ENCODE data around the gene TLK2. TPM values are rescaled to one million over a fixed set of nuclear protein-coding genes. Genes with fewer than 3 reads are reported as not detected.

TLK2 gene
- total RNA-seq, 2 donors from 2014 or later: 39.0 to 44.1 TPM

GRCh38 chr17:62627219-62627903 lies 148.7 kb downstream of the TLK2 start, which contains the start of gene MRC2:
Gene MRC2, plus strand, starts transcription at chr17:62627670. Its CDS starts 133 bp downstream, at chr17:62627803.
- H3K27ac ChIP-seq: peak within 1 kb of the TSS; percentile 76

GRCh38 chr17:62627904-62628633 lies 149.4 kb downstream of the TLK2 start:
- intact Hi-C loops (cut with DNase I): no loop called here
- Histone ChIP-seq H3K27ac (peak overlapping the region; percentile 76), H3K36me3 (no peaks in the 10 kb centered on the region), H3K4me1 (no peaks in the 10 kb centered on the region), H3K9ac (ENCODE audit: low read depth in 2 of 2, low read length in 2 of 2) (peak overlapping the region; percentile 21 to 56), H3K9me3 (no peaks in the 10 kb centered on the region), H3K4me3 (peak overlapping the region; percentile 47), H3K27me3 (peaks cover 24% of the 10 kb centered on the region)
- TF ChIP-seq CTCF (IDR thresholded peaks at IDR 0.05): no peak
- DNase-seq: peak; percentile 39

More at GRCh38 chr17:62627219-62627903, 148.7 kb downstream of the TLK2 start, which contains the start of gene MRC2:
- H3K9me3 ChIP-seq: no peaks in the 10 kb centered on the region
- H3K4me1 ChIP-seq: no peaks in the 10 kb centered on the region
- no peak for TF ChIP-seq CTCF (IDR thresholded peaks at IDR 0.05)
- H3K4me3 ChIP-seq: peak within 1 kb of the TSS; percentile 47
- intact Hi-C loops (cut with DNase I): no loop called here
- no peaks in the 10 kb centered on the region for H3K36me3 ChIP-seq
- DNase-seq: peak; percentile 50
- H3K27me3 ChIP-seq: peaks cover 24% of the 10 kb centered on the region
- H3K9ac ChIP-seq (ENCODE audit: low read depth in 2 of 2, low read length in 2 of 2): peak within 1 kb of the TSS; percentile 21 to 56

GRCh38 chr17:62628831-62629555 lies 150.4 kb downstream of the TLK2 start:
- peaks cover 24% of the 10 kb centered on the region for H3K27me3 ChIP-seq
- intact Hi-C loops (cut with DNase I): no loop called here

GRCh38 chr17:62629556-62630364 lies 151.1 kb downstream of the TLK2 start:
- no peak for DNase-seq
- no peak overlapping the region for H3K4me3 ChIP-seq
- intact Hi-C loops (cut with DNase I): no loop called here
- H3K27me3 ChIP-seq: peaks cover 24% of the 10 kb centered on the region
- no peak overlapping the region for H3K27ac ChIP-seq
- no peak for TF ChIP-seq CTCF (IDR thresholded peaks at IDR 0.05)
- no peaks in the 10 kb centered on the region for H3K36me3 ChIP-seq
- no peak overlapping the region for H3K9ac ChIP-seq (ENCODE audit: low read depth in 2 of 2, low read length in 2 of 2)
- H3K9me3 ChIP-seq: no peaks in the 10 kb centered on the region
- no peaks in the 10 kb centered on the region for H3K4me1 ChIP-seq

More at GRCh38 chr17:62628831-62629555, 150.4 kb downstream of the TLK2 start:
- TF ChIP-seq CTCF (IDR thresholded peaks at IDR 0.05): no peak
- no peak for DNase-seq
- H3K4me3 ChIP-seq: peak overlapping the region; percentile 47
- peak overlapping the region; percentile 76 for H3K27ac ChIP-seq
- H3K36me3 ChIP-seq: no peaks in the 10 kb centered on the region
- no peaks in the 10 kb centered on the region for H3K9me3 ChIP-seq
- H3K9ac ChIP-seq (ENCODE audit: low read depth in 2 of 2, low read length in 2 of 2): peak overlapping the region in 1 of 2 donors; percentile 50
- no peaks in the 10 kb centered on the region for H3K4me1 ChIP-seq
